ENCODE measurements around the gene SEMA6D.

SEMA6D gene, protein sequence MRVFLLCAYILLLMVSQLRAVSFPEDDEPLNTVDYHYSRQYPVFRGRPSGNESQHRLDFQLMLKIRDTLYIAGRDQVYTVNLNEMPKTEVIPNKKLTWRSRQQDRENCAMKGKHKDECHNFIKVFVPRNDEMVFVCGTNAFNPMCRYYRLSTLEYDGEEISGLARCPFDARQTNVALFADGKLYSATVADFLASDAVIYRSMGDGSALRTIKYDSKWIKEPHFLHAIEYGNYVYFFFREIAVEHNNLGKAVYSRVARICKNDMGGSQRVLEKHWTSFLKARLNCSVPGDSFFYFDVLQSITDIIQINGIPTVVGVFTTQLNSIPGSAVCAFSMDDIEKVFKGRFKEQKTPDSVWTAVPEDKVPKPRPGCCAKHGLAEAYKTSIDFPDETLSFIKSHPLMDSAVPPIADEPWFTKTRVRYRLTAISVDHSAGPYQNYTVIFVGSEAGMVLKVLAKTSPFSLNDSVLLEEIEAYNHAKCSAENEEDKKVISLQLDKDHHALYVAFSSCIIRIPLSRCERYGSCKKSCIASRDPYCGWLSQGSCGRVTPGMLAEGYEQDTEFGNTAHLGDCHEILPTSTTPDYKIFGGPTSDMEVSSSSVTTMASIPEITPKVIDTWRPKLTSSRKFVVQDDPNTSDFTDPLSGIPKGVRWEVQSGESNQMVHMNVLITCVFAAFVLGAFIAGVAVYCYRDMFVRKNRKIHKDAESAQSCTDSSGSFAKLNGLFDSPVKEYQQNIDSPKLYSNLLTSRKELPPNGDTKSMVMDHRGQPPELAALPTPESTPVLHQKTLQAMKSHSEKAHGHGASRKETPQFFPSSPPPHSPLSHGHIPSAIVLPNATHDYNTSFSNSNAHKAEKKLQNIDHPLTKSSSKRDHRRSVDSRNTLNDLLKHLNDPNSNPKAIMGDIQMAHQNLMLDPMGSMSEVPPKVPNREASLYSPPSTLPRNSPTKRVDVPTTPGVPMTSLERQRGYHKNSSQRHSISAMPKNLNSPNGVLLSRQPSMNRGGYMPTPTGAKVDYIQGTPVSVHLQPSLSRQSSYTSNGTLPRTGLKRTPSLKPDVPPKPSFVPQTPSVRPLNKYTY

DNA sequence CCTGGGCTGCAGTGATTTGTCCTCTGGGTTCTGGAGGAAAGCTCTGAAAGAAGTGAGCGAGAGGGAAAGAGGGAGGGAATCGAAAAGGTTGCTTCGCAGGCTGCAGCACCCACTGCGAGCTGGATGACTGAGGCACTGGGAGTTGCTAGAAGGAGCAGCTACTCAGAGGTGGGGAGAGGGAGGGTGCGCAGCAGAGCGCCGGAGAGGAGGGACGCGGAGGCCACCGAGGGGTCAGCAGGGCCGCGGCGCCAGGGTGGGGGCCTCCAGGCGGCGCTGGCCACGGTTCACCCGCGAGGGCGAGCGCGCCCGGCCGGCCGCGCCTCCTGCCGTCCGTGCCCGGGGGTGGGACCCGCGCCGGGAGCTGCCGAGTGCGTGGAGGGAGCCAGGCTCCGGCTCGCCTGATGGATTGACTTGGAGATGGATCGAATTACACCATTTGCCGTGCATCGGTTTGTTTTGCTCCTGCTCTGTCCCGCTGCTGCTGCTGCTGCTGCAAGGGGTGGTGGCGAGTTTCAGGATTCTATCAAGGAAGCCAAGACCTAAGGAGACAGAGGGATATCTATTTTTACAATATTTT lies at the start of gene SEMA6D:
TSS of gene SEMA6D (plus strand) at position 470 of the 577 bp plus-strand sequence. CDS start 42,294 bp downstream, outside the sequence.
- DNase-seq (ENCODE audit: low read depth in 2 of 2), result no peak

DNA sequence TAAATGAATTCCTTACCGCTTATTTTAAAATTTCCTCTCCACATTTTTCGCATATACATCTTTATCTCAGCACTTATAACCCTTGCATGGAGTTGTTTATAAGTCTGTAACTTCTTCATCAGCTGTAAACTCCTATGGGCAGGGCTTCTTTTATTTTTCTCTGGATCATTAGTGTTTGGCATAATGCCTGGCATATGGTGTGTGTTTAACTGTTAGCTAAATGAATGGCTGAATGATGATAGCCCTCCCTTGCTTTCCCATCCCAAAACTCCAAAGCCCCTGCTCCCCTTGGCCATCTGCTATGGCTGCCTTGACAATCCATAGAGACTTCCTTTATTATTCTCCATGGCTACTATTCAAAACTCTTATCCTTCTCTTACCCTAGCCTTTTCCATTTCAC lies 48.1 kb upstream of the SEMA6D start:
- DNase-seq (ENCODE audit: low read depth in 2 of 2), result no peak

DNA sequence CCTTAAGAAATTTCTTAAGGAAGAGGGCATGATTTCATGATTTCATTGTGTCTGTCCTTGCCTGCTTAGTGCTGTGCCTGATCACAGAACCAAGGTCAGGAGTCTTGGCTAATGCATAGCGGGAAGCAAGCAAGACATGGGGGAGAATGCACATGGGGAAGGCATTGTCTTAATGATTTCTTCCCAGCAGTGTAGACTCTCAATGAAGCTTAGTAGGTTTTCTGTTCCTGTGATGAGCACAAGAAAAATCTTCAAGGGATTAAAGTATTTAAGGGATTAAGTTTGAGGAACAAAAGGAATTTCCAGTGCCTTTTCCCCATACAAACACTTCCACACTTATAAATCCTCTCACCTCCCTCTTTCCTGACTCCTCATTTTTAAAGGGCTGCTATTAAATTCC lies 46.9 kb upstream of the SEMA6D start:
- no peak for DNase-seq (ENCODE audit: low read depth in 2 of 2)

DNA sequence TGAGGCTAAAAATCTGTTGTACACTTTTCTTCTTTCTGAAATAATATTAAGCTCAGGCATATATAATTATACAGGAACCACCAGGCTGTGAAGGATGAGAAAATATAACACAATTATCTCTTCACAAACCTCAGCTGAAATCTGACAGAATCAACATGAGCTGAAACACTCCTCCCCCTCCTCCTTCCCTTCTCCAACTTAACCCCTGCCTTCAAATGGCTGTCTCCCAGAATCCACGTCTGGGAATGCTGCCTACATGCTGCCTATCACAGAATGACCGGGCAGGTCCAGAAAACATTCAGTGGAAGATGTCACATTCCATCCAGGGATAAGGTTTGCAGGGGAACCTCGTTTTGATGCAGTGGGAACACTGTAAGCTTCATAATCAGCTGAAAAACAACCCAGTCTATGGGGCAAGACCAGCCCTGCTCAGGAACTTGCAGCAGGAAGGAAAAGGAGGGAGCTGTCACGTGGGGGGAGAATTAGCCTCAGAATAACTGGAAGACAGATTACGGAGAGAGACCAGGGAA lies 44.0 kb upstream of the SEMA6D start:
- no peak for DNase-seq (ENCODE audit: low read depth in 2 of 2)

DNA sequence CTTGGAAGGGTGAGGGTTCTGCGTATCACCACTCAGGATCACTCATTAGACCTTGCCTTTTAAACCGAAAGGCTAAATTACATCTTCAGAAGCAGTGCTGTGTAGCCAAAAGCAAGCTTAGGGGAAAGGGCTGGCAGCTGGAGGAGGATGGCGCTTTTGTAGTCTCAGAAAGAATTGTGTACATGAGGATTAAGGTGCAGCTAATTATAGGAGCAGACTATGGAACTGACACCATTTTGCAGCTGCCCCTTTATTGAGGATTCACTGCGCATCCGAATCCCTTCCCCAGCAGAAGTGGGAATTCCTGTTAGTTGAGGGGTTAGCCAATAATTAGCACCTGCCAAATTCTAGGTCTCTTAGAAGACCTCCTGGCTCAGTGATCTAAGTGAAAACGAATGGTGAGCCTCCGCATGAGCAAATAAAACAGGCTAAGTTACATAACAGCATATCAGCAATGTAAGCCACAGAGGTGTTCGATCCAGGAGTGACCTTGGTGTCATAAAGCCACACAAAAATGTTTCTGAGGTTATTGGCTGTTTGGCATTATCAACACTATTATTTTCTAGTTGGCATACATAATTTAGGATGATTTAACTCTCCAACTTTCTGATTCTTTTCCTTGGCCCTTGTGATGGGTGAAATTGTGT lies 42.6 kb upstream of the SEMA6D start:
- no peak for DNase-seq (ENCODE audit: low read depth in 2 of 2)

DNA sequence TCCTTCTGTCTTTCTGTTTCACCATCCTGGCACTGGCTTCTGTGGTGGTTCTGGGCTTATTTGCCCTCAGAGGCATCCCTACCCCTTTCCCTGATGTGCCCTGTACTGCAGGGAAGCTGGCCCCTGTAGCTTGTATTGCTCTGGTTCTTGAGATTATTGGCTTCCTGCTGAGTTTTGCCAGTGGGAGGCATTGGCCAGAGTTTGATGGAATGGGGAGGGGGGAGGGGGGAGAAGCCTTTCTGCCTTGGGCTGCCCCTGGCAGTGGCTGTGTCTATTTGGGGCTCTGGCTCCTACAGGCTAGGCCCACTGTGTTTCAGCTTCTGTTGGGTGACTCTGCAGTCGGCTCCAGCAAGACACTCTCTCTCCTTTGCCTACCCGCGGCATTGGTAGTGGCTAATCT lies 41.6 kb upstream of the SEMA6D start:
- DNase-seq (ENCODE audit: low read depth in 2 of 2), result no peak

DNA sequence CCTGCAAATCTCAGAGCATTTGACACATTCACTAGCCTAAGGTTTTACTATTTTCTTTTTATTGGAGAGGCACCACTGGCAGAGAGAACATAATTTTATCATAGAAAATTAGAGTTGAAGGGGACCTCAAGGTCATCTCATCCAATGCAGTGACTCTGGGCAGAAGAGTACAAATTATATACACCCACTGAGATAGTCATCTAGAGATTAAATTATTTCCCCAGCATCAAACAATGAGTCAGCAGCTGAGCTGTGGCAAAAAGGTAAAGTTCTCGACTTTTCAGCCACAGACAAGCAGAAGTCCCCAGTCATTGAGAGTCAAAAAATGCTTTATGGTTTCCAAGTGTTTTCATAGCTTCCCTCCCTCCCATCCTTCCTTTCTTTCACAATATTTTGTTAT lies 39.3 kb upstream of the SEMA6D start:
- DNase-seq (ENCODE audit: low read depth in 2 of 2), result no peak

DNA sequence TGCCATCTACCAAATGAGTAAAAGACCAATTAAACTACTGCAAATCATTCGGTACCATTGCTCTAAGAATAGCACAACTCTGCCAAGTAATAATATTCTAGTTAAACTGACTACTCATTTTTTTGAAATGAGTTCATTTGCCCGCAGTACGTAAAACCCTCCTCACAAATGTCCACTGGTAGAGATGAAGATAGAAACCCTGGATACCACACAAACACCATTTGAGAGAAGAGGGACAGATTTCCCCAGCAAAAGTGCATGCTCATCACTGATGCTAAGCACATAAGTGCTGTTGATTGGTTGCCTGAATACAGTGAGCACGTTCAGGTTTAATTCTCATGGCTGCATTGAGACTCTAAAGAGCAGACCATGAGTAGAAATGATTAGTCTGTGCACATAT lies 34.6 kb upstream of the SEMA6D start:
- no peak for DNase-seq (ENCODE audit: low read depth in 2 of 2)

DNA sequence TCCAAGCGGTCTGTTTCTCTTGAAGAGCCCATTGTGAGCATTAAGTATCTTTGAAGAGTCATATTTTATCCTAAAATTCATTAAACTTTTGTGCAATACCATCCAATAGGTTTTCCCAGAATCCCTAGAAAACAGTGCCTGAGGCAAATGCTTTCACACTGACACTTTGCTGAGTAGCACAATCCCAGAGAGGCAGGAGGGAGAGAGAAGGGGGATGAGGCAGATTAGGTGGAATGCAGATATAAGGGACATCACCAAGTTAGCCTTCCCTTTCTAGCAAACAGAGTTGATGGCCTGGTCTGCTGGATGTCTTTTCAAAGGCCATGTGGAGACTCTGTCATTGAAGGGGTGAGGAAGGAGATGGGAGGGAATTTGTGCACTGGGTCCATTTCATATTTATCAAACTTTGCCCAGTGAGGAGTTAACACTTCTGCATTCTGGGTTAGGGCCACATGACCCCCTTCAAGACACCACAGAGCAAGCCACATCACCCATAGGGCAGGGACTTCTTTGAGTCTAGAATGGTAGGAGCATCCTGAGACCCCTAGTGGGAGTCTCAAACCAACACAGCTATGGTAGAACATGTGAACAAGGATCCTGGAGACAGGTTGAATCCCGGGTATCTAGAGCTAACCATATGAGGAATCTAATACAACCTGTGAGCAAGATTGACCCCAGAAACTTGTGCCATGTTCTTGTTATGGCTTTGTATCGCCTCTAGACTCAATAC lies 32.0 kb upstream of the SEMA6D start:
- no peak for DNase-seq (ENCODE audit: low read depth in 2 of 2)

DNA sequence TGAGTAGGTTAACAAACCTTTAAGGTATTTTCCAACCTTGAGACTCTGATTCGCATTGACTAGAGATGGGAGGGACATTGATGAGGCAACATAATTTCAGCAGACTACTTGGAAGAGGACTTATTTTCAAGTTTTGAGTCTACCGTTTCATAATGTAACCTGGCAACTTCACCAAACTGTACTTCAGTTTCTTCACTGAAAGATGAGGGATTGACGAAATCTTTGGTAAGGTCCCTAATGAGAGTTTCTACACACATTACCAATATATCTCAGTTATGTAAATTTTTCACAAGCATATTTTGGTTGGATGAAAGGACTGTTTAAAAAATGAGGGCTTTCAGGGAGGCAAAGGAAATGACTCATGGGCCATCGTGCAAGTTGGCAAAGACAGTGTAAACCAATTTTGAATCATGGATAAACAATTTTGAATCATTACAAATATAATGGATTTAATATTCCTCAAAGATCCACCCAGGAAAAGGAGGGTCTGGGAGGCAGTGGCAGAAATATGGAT lies 28.7 kb upstream of the SEMA6D start:
- no peak for DNase-seq (ENCODE audit: low read depth in 2 of 2)

DNA sequence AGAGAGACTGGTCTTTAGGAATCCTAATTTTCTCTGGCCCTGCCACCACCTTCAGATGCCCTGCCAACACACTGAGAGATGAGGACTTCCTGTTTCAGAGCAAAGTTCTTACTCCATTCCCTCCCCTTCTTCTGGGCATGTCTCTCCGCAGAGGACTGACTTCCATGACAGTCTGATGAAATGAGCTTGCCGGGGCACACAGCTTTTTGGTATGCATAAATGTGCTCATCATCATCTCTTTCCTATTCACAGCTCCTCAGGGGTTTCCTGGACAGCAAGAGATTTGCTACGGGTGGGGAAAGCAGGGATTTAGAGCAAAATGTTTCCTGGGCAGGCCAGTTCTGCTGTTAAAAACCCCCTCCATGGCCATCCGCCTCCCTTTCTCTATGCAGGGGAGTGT lies 27.6 kb upstream of the SEMA6D start:
- DNase-seq (ENCODE audit: low read depth in 2 of 2), result no peak

DNA sequence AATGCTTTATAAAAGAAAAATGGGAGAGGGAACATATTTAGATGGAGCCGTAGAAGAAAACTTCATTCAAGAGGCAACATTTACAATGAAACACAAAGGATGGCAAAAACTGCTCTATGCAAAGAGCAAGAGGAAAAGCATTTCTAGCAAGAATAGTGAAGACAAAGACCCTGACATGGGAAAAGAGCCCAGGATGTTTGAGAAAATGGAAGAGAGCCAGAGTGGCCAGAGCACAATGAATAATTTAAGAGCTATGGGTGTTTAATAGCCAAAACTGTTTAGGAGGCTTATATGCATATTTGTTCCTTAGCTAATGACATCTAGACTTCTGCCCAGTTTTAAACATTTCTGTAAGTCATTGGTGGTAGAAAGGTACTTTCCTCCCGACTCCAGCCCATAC lies 25.4 kb upstream of the SEMA6D start:
- DNase-seq (ENCODE audit: low read depth in 2 of 2), result no peak

DNA sequence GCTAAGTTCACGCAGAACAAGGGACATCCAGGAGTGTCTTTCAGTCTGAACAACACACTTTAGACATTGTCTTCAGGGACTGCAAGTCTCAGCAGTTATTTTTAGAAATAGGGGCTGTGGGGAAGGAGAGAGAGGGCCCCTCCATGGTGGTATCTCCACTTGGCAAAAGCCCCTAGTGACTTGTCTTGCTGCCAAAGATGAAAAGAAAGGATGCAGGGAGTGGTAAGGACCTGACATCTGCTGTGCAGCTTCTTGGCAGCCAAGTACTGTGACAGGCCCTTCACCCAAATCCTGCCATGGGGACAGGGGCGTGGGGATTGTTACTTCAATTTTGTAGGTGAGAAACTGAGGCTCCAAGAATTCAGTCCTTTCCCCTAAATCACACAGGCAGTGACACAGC lies 21.0 kb upstream of the SEMA6D start:
- no peak for DNase-seq (ENCODE audit: low read depth in 2 of 2)

DNA sequence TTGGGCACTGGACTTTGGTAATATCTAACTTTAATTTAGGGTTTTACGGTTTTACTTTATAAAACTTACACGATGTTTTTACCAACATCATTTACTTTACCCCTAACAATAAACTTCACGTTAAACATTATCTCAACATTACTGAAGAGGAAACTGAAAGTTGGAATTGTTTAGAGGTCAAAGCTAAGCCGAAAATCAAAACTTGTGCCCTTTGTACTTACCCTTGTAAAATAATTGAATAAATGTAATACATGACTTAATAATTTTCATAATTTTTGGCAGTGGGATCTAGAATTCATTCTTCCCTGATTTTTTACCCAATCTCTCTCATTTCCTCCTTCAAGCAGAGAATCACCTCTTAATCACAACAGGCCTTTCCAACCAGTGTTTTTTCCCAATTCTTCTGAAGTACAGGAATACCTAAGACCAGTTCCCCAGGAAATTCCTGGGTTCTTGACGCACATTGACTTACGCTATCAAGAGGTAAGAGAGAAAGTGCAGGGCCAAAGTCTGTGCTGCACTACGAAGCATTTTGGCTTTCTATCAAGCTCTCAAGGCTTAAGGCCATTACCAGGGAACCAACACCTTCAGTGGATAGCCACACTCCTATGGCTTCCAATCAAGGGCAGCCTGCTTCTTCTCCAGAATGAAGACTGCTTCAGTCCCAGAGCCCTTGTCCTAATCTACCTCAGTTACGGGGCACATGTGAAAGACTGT lies 11.9 kb upstream of the SEMA6D start:
- no peak for DNase-seq (ENCODE audit: low read depth in 2 of 2)

DNA sequence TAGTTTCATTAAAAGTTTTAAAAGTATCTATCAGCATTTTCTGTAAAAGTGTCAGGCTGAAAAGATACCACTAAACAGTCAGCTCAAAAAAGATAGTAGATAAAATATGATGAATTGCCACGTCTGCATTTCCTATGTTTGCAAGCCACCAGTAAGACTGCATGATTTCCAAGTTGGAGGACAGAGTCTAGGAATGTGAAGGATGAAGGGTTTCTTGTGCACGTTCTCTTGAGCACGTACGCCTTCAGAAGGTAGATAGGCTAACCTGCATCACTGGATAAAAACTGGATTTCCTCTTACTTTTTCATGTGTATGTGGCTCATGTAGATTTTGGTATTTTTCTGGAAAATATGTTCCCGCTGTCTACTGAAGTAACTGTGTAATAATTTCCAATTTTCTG lies 9.9 kb upstream of the SEMA6D start:
- no peak for DNase-seq (ENCODE audit: low read depth in 2 of 2)

DNA sequence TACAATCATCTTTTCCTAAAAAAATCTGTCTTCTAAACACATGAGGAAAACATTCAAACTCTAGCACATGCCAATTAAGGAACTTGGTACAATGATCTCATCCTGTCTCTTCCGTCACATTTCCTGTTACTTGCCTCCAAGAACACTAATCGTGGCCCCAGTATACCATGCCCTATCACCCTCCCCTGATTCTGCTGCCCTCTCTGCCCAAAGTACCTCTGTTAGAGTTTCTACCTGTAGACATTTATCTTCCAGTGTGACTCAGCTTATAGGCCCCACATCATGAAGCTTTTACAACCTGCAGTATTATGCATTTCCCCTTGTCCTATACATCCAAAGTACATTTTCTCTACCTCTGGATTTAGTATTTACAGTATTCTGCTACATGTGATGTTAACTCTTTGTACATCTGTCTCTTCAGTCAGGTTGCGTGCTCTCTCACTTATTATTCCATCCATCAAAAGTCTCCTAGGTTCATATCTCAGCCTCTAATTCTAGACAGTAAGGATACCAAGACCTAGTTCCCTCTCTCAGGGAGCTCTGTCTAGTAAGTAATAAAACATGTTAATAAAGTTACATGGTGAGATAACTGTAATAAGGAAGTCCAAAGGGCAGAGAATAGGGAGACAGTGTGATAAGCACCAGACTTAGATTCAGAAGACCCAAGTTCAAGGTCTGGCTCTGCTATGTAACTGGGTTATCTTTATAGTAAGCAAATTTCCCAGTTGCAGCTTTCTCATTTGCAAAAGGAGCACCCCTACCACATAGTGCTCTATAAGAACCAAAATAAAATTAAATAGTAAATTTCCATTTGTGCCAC lies 8.9 kb upstream of the SEMA6D start:
- DNase-seq (ENCODE audit: low read depth in 2 of 2), result no peak

DNA sequence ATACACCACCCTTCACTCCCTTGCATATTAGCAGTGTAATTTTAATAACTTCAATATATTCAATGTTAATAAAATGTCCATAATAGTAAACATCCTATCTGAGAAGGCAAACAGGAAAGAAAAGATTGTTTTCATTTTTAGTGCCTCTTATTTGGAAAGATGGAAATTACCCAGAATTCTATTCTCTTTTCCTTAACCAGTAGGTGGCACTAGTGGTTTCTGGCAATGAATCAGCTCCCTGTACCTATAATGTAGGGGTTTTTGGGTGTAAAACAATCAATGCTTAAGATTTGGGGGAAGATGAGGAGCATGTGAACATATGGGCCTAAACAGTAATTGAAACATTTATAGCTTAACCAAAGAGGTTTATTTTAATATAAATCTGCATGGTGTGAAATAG lies 5.7 kb upstream of the SEMA6D start:
- no peak for DNase-seq (ENCODE audit: low read depth in 2 of 2)

DNA sequence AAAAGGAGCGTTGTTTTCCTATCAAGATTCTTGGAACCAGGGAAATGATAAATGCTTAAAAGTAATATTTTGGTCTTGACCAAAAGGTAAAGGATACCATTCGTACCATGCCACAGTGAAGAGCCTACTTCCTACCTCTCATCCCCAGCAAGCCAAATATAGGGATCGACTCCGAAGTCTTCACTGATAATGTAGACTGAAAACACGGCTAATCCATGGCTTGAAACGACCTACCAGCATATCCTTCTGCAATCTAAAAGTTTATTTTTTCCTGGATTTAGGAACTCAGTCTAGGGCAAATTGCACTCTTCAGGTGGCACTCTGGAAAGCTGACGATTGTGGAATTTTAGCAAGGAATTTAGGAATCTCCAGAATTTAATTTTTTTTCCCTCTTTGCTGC lies 1.9 kb upstream of the SEMA6D start:
- DNase-seq (ENCODE audit: low read depth in 2 of 2), result no peak

DNA sequence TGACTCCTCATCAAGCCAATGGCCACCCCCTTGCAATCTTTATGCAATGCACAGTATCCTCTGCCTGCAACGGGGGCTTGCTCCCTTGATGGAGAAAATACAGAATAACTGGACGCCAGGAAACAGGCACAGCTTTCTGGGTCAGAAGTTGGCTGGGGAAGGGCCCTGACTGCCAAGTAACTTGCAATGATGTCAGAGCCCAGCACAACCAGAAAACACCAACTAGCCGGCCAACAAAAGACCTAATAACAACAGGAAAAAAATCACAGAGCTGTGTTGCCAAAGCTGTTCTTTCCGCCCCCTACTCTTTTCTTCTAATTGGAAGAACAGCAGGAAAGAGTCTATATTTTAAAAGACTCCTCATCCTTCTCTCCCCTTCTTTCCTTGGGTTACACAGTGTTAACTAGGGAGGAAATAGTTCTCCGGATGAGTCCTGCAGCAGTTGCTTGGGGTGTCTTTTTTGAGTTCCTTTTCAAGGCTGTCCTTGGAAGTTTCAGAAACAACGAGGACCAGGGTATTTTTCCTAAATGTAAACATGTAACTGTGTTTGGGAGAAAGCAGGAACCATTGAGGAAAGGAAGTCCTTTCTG lies 1.4 kb upstream of the SEMA6D start:
- DNase-seq (ENCODE audit: low read depth in 2 of 2), result no peak

Measured in stimulated activated CD8-positive, alpha-beta memory T cell treated with anti-CD3 and anti-CD28 coated beads, Interleukin-2, amount 100 ng/mL, for 48 hours (primary cell).